COLO668 (cell line): ENCODE measurements around the gene ZNF688.

Experiments
- DNase-seq: peaks from one replicate; lab custom pipeline; 2025; ENCODE audit not compliant: unreplicated experiment; lab: John Stamatoyannopoulos, UW

The ZNF688 gene

DNA sequence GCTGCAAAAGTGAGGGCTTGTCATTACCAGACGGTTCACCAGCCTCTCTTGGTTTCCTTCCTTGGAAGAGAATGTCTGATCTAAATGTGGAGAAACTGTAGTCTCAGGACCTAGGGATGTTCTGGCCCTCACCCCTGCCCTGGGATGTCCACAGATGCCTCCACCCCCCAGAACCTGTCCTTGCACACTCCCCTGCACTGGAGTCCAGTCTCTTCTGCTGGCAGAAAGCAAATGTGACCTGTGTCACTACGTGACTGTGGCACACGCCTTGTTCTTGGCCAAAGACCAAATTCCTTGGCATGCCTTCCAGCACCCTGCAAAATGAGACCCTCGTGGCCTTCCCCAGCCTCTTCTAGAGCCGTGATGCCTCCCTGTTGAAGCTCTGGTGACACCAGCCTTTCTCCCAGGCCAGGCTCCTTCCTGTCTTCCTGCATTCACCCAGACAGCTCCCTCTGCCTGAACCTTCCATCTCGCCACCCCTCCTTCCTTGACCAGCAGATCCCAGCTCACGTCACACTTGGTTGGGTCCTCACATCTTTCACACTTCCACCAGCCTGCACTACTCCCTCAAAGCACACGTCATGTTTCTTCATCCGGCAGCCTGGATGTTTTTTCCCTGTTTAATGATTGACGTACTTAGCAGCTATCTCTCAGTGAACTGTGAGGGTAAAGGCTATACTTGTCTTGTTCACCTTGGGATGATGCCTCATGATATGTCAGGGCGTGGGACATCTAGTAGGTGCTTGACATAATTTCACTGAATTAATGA is 49.5 kb downstream of the ZNF688 start:
- DNase-seq, result no peak

- DNase-seq, result no peak
Observed at GRCh38 chr16:30521476-30521872, 50.0 kb downstream of the ZNF688 start.
